WTC11 (cell line): ENCODE measurements around the gene COL10A1. TPM values are rescaled to one million over a fixed set of nuclear protein-coding genes. Genes with fewer than 3 reads are reported as not detected.

Experiments
- total RNA-seq: library from RNA; stranded (reverse); gene quantifications from 3 replicates; pipeline ENCODE4 v1.2.3, GENCODE V29; 2021

Gene COL10A1
- total RNA-seq, 1 experiment from 2014 or later, result not detected

Other genes with a start within 250 kb of the COL10A1 start
- gene FRK, start 65.2 kb downstream of the COL10A1 start, total RNA-seq, result 0.13 to 0.18 TPM (median 0.16 TPM) in 3 replicates
- 67.1 to 70.1 TPM (median 67.9 TPM) in 3 replicates for gene NT5DC1, start 25.3 kb downstream of the COL10A1 start, total RNA-seq
- 13.6 to 15.3 TPM (median 14.2 TPM) in 3 replicates for gene TSPYL4, start 127.9 kb upstream of the COL10A1 start, total RNA-seq
- gene TSPYL1, start 153.8 kb upstream of the COL10A1 start, total RNA-seq, result 62.4 to 68.6 TPM (median 64.3 TPM) in 3 replicates
- gene DSE, start 244.8 kb upstream of the COL10A1 start, total RNA-seq, result 66.3 to 78.3 TPM (median 71.2 TPM) in 3 replicates